ENCODE results near the gene C2orf42. TPM values are rescaled to one million over a fixed set of nuclear protein-coding genes. Genes with fewer than 3 reads are reported as not detected.

Gene C2orf42
- total RNA-seq, 1 donor from 2014 or later: 25.4 TPM

GRCh38 chr2:70101174-70101573, 89.6 kb downstream of the C2orf42 start:
- H3K27me3 Mint-ChIP-seq (ENCODE audit: insufficient read depth, low read depth): peaks cover 2% of the 10 kb centered on the region
- no peaks in the 10 kb centered on the region for H3K36me3 ChIP-seq
- no peak overlapping the region for H3K9ac ChIP-seq
- H3K36me3 Mint-ChIP-seq: no peaks in the 10 kb centered on the region
- H3K9me3 Mint-ChIP-seq: no peaks in the 10 kb centered on the region
- H3K79me2 ChIP-seq (ENCODE audit: low read depth): no peaks in the 10 kb centered on the region
- DNase-seq (ENCODE audit: low spot score): no peak
- no peak overlapping the region for H3K4me3 Mint-ChIP-seq
- no peak overlapping the region for H3K4me2 ChIP-seq
- no peaks in the 10 kb centered on the region for H4K20me1 ChIP-seq (ENCODE audit: low read depth)
- no peak overlapping the region for H3K27ac ChIP-seq
- H3K4me3 ChIP-seq: no peak overlapping the region
- H3K27ac Mint-ChIP-seq: no peak overlapping the region
- H3K27me3 ChIP-seq: no peaks in the 10 kb centered on the region
- H3K9me3 ChIP-seq (ENCODE audit: low read depth): no peaks in the 10 kb centered on the region
- H3K4me1 Mint-ChIP-seq: peaks cover 20% of the 10 kb centered on the region
- peaks cover 9% of the 10 kb centered on the region for H3F3A ChIP-seq (ENCODE audit: low read depth)
- no peak for TF ChIP-seq EZH2phosphoT487 (IDR thresholded peaks at IDR 0.05)
- no peak for TF ChIP-seq EZH2 (IDR thresholded peaks at IDR 0.05)
- TF ChIP-seq CTCF (IDR thresholded peaks at IDR 0.05): no peak
- H3K4me1 ChIP-seq: peaks cover 13% of the 10 kb centered on the region
- H2AFZ ChIP-seq (replicated peaks): no peak overlapping the region

Other genes with a start within 250 kb of the C2orf42 start
- 0.30 and 1.2 TPM in 2 replicates for gene ASPRV1, start 229.4 kb downstream of the C2orf42 start, total RNA-seq (ENCODE audit: low replicate concordance)
- 62.0 and 82.0 TPM in 2 replicates for gene PCBP1, start 103.5 kb downstream of the C2orf42 start, total RNA-seq (ENCODE audit: low replicate concordance)
- 348 and 539 TPM in 2 replicates for gene TIA1, start 57.6 kb upstream of the C2orf42 start, total RNA-seq (ENCODE audit: low replicate concordance)
- 27.3 and 41.3 TPM in 2 replicates for gene PCYOX1, start 67.1 kb upstream of the C2orf42 start, total RNA-seq (ENCODE audit: low replicate concordance)
- 184 and 488 TPM in 2 replicates for gene SNRPG, start 102.7 kb upstream of the C2orf42 start, total RNA-seq (ENCODE audit: low replicate concordance)
- gene FAM136A, start 111.0 kb upstream of the C2orf42 start, total RNA-seq (ENCODE audit: low replicate concordance): 90.7 and 119 TPM in 2 replicates